Endodermal cell (in vitro differentiated cells): ENCODE results near the gene CETP. TPM values are rescaled to one million over a fixed set of nuclear protein-coding genes. Genes with fewer than 3 reads are reported as not detected.

Source experiments
- DNase-seq: peaks from one replicate; pipeline ENCODE4 v3.0.0-alpha.2; 2017
- H3K27ac ChIP-seq: 2 replicates; pipeline ENCODE4 v1.5.1; 2013; ENCODE audit warnings: mild to moderate bottlenecking, low read depth, low read length, moderate library complexity
- H3K27me3 ChIP-seq: 2 replicates; pipeline ENCODE4 v1.6.1; 2013; ENCODE audit warnings: mild to moderate bottlenecking, low read length, moderate library complexity; ENCODE audit not compliant: insufficient read depth, control insufficient read depth, poor library complexity, severe bottlenecking
- H3K36me3 ChIP-seq: 2 replicates; pipeline ENCODE4 v1.7.0; 2013; ENCODE audit warnings: mild to moderate bottlenecking, low read length, moderate library complexity; ENCODE audit not compliant: control insufficient read depth, insufficient read depth
- H3K4me1 ChIP-seq: one replicate; pipeline ENCODE4 v1.7.0; 2013; ENCODE audit warnings: low read length; ENCODE audit not compliant: control insufficient read depth, insufficient read depth
- H3K4me3 ChIP-seq: 2 replicates; pipeline ENCODE4 v1.5.1; 2013; ENCODE audit warnings: mild to moderate bottlenecking, low read length, moderate library complexity
- H3K9ac ChIP-seq: 2 replicates; pipeline ENCODE4 v1.6.1; 2013; ENCODE audit warnings: mild to moderate bottlenecking, low read length, moderate library complexity; ENCODE audit not compliant: poor library complexity, severe bottlenecking; ENCODE audit errors: extremely low read depth
- H3K9me3 ChIP-seq: 2 replicates; pipeline ENCODE4 v1.6.1; 2013; ENCODE audit warnings: mild to moderate bottlenecking, low read length, moderate library complexity; ENCODE audit not compliant: control insufficient read depth
- H3K27ac Mint-ChIP-seq: 2 replicates; pipeline ENCODE4 v1.8.0; 2020; ENCODE audit warnings: mixed read lengths
- H3K27me3 Mint-ChIP-seq: 2 replicates; pipeline ENCODE4 v1.8.0; 2021; ENCODE audit warnings: mild to moderate bottlenecking, mixed read lengths; ENCODE audit not compliant: insufficient read depth
- H3K36me3 Mint-ChIP-seq: 2 replicates; pipeline ENCODE4 v1.8.0; 2020; ENCODE audit warnings: low read depth, mixed read lengths
- H3K4me1 Mint-ChIP-seq: 2 replicates; pipeline ENCODE4 v1.8.0; 2020; ENCODE audit warnings: mixed read lengths
- H3K4me3 Mint-ChIP-seq: 2 replicates; pipeline ENCODE4 v1.8.0; 2020; ENCODE audit warnings: mild to moderate bottlenecking, moderate library complexity, mixed read lengths
- H3K9me3 Mint-ChIP-seq: 2 replicates; pipeline ENCODE4 v1.8.0; 2020; ENCODE audit warnings: mild to moderate bottlenecking, mixed read lengths
- CTCF ChIP-seq: fragments of 200-600 bp; sonication (generic); conservative IDR thresholded peaks from 2 replicates; pipeline ENCODE4 v1.5.0; 2021; ENCODE audit warnings: antibody characterized with exemption, mild to moderate bottlenecking
- WGBS, 2 experiments: methylation state at CpG; one replicate each; pipeline versions ENCODE4 v1.1.5 to v1.1.7; 2013; ENCODE audit warnings: missing lambda C conversion rate in 2 of 2, mixed read lengths in 1 of 2; ENCODE audit not compliant: insufficient coverage in 1 of 2, insufficient read length in 1 of 2; 5-methylcytosine and 5-hydroxymethylcytosine counted together
- total RNA-seq, 2 donors: library from RNA; stranded (reverse); fragmentation: NEBNext Ultra II Directional in 1 of 2; extraction: Animal tissue kit (Norgen Biotek cat#: 25700) in 1 of 2; gene quantifications; 2 replicates in 1 of 2; 3 replicates in 1 of 2; pipeline ENCODE4 v1.2.1, GENCODE V29; 2021

CETP gene
- total RNA-seq, 2 donors from 2014 or later: not detected

- no peak overlapping the region for H3K27ac Mint-ChIP-seq
- H3K27me3 Mint-ChIP-seq: peaks cover 3% of the 10 kb centered on the region
- Histone ChIP-seq H3K4me1 (no peaks in the 10 kb centered on the region), H3K9ac (no peak overlapping the region), H3K27ac (no peak overlapping the region), H3K36me3 (no peaks in the 10 kb centered on the region), H3K4me3 (no peak overlapping the region), H3K27me3 (no peaks in the 10 kb centered on the region), H3K9me3 (no peaks in the 10 kb centered on the region)
- DNase-seq: no peak
- TF ChIP-seq CTCF: no peak
- H3K9me3 Mint-ChIP-seq: no peaks in the 10 kb centered on the region
- 100% methylated on average over 1 of the region's 1 CpG for WGBS, 2 experiments
- no peaks in the 10 kb centered on the region for H3K36me3 Mint-ChIP-seq
- peaks cover 2% of the 10 kb centered on the region for H3K4me1 Mint-ChIP-seq
- no peak overlapping the region for H3K4me3 Mint-ChIP-seq
These were observed 55.5 kb downstream of the CETP start for GRCh38 chr16:57017251-57017650.

DNA sequence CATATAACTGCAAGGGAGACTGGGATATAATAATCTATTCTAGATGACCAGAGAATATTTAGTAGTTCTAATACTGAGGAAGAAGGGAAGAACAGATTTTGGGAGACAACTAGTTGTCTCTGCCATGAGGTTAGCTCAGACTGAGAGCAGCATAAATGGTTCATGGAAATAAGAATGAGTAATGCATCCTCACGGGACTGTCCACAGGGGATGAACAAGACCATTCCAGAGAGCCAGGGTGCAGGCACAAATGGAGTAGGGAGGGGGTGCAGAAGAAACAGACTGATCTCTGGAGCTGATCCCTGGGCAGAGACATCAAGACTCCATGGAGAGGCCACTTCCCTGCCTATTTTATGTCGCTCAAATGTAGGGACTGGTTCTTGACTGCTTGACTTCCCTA lies 58.0 kb downstream of the CETP start:
- Mint-ChIP-seq H3K9me3 (no peaks in the 10 kb centered on the region), H3K36me3 (no peaks in the 10 kb centered on the region), H3K4me1 (peaks cover 2% of the 10 kb centered on the region), H3K4me3 (no peak overlapping the region), H3K27ac (no peak overlapping the region), H3K27me3 (peaks cover 3% of the 10 kb centered on the region)
- no peak for TF ChIP-seq CTCF
- Histone ChIP-seq H3K9me3 (no peaks in the 10 kb centered on the region), H3K27ac (no peak overlapping the region), H3K4me1 (no peaks in the 10 kb centered on the region), H3K9ac (no peak overlapping the region), H3K4me3 (no peak overlapping the region), H3K27me3 (no peaks in the 10 kb centered on the region), H3K36me3 (no peaks in the 10 kb centered on the region)
- WGBS, 2 experiments: 78 to 83% methylated on average over 1 to 2 of the region's 2 CpGs
- no peak for DNase-seq

DNA sequence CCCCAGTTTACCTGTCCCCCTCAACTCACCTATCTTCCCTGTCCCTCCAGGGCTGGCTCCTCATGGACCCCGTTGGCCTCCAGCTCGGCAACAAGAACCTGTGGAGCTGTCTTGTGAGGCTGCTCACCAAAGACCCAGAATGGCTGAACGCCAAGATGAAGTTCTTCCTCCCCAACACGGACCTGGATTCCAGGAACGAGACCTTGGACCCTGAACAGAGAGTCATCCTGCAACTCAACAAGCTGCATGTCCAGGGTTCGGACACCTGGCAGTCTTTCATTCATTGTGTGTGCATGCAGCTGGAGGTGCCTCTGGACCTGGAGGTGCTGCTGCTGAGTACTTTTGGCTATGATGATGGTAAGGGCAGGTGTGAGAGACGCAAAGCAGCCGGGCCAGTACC lies 58.9 kb downstream of the CETP start:
- no peaks in the 10 kb centered on the region for H3K27me3 ChIP-seq
- Mint-ChIP-seq H3K36me3 (no peaks in the 10 kb centered on the region), H3K4me1 (peaks cover 2% of the 10 kb centered on the region), H3K9me3 (no peaks in the 10 kb centered on the region), H3K4me3 (no peak overlapping the region), H3K27ac (no peak overlapping the region), H3K27me3 (peaks cover 3% of the 10 kb centered on the region)
- TF ChIP-seq CTCF: no peak
- no peak overlapping the region for H3K9ac ChIP-seq
- H3K36me3 ChIP-seq: no peaks in the 10 kb centered on the region
- no peaks in the 10 kb centered on the region for H3K9me3 ChIP-seq
- H3K4me3 ChIP-seq: no peak overlapping the region
- no peak for DNase-seq
- no peak overlapping the region for H3K27ac ChIP-seq
- whole genome bisulfite sequencing, 2 experiments: 86 to 92% methylated on average over 8 of the region's 8 CpGs
- no peaks in the 10 kb centered on the region for H3K4me1 ChIP-seq
